ACC112 (cell line): ENCODE measurements around the gene MTCH1.

Experiments
- H2AFZ ChIP-seq: fragments of 200-600 bp; sonication (generic); one replicate; pipeline ENCODE4 v1.6.0; 2017; ENCODE audit warnings: antibody characterized with exemption, low read length; ENCODE audit not compliant: unreplicated experiment
- H3K27ac ChIP-seq: fragments of 200-600 bp; sonication (generic); 2 replicates; pipeline ENCODE4 v1.5.1; 2014; ENCODE audit warnings: low read depth, mild to moderate bottlenecking, antibody characterized with exemption, low read length, moderate library complexity
- H3K27me3 ChIP-seq: fragments of 200-600 bp; sonication (generic); 2 replicates; pipeline ENCODE4 v1.6.1; 2014; ENCODE audit warnings: mild to moderate bottlenecking, antibody characterized with exemption, low read length, moderate library complexity, mixed read lengths; ENCODE audit not compliant: insufficient read depth
- H3K36me3 ChIP-seq: fragments of 200-600 bp; sonication (generic); 2 replicates; pipeline ENCODE4 v1.6.1; 2016; ENCODE audit warnings: mild to moderate bottlenecking, antibody characterized with exemption, low read length, moderate library complexity, mixed read lengths; ENCODE audit not compliant: insufficient read depth
- H3K4me1 ChIP-seq: fragments of 200-600 bp; sonication (generic); one replicate; pipeline ENCODE4 v1.6.1; 2016; ENCODE audit warnings: low read length, mixed read lengths; ENCODE audit not compliant: insufficient read depth, unreplicated experiment, control insufficient read depth
- H3K4me3 ChIP-seq: fragments of 200-600 bp; sonication (generic); 2 replicates; pipeline ENCODE4 v1.5.1; 2014; ENCODE audit warnings: mild to moderate bottlenecking, low read depth, low read length
- H3K79me2 ChIP-seq: fragments of 200-600 bp; sonication (generic); one replicate; pipeline ENCODE4 v1.6.0; 2016; ENCODE audit warnings: low read length; ENCODE audit not compliant: control insufficient read depth, unreplicated experiment, insufficient read depth

Gene MTCH1

DNA sequence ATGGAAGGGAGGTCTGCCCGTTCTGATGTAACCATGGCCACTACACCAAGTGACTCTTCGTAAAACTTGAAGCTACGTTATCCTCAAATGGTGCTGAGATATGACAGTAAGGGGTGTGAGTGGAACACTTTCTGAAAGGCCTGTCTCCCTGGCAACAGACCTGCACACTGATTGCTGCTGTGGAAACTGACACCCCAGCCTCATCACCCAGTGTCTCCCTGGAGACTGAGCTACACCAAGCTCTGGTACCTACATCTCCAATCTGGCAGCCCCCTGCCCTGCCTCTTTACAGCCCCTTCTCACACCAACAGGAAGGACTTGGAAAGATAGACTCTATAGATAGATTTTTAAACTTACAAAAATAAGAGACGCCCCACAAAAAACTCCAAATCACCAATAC lies 18.2 kb downstream of the MTCH1 start:
- Histone ChIP-seq H2AFZ (no peak overlapping the region), H3K79me2 (no peaks in the 10 kb centered on the region), H3K4me1 (peaks cover 15% of the 10 kb centered on the region), H3K27me3 (no peaks in the 10 kb centered on the region), H3K36me3 (peaks cover 39% of the 10 kb centered on the region), H3K27ac (no peak overlapping the region; the same call in 1 of the 2 replicates), H3K4me3 (no peak overlapping the region)

DNA sequence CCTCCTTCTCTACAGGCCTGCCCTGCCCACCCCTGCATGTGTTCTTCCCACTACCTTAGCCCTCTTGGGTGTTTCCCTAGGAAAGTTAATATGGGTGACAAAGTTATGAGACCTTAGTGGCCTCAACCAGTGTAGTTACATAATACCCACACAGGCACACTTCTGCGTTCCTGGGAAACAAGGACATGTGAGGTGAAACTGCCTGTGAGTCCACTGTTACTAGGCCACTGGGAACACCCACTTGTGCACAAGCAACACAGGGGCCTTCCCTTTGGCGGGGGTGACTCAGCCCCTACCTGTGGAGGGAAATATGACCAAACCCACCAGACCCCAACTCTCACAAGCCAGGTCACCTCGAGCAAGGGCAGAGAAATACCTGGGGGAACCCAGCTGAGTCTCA lies 18.7 kb downstream of the MTCH1 start:
- peaks cover 15% of the 10 kb centered on the region for H3K4me1 ChIP-seq
- peaks cover 34% of the 10 kb centered on the region for H3K36me3 ChIP-seq
- no peaks in the 10 kb centered on the region for H3K27me3 ChIP-seq
- no peak overlapping the region for H2AFZ ChIP-seq
- no peak overlapping the region for H3K4me3 ChIP-seq
- no peak overlapping the region for H3K27ac ChIP-seq
- H3K79me2 ChIP-seq = no peaks in the 10 kb centered on the region

DNA sequence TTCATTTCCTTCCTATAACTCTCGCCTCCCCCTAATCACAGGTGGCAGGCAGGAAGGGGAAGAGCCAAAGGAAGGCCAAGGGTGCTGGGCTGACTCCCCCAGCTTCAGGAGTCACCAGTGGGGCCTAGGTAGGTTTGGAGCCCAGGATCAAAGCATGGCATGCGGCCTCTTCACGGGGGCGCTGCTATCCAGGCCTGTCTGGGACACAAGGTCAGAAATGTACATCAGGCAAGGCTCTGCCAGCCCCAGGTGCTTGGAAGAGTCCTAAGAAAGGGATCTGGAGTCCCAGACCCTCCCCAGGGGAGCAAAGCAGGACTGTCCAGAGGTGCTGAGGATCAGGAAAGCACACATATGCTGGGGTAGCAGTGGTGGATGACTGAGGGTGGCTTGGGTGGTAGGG lies 21.1 kb downstream of the MTCH1 start:
- Histone ChIP-seq H3K27ac (no peak overlapping the region), H3K4me1 (peaks cover 26% of the 10 kb centered on the region)

GRCh38 chr6:36964349-36964748 lies 21.6 kb downstream of the MTCH1 start:
- Histone ChIP-seq H3K4me3 (no peak overlapping the region), H2AFZ (no peak overlapping the region), H3K4me1 (peaks cover 27% of the 10 kb centered on the region), H3K79me2 (no peaks in the 10 kb centered on the region), H3K27ac (no peak overlapping the region), H3K27me3 (no peaks in the 10 kb centered on the region), H3K36me3 (peaks cover 14% of the 10 kb centered on the region)

More for the DNA sequence above, 21.1 kb downstream of the MTCH1 start:
- Histone ChIP-seq H3K4me3 (no peak overlapping the region), H2AFZ (no peak overlapping the region), H3K79me2 (no peaks in the 10 kb centered on the region), H3K27me3 (no peaks in the 10 kb centered on the region), H3K36me3 (peaks cover 14% of the 10 kb centered on the region)

- H3K79me2 ChIP-seq = no peaks in the 10 kb centered on the region
- peaks cover 27% of the 10 kb centered on the region for H3K4me1 ChIP-seq
- no peak overlapping the region for H3K4me3 ChIP-seq
- H3K27ac ChIP-seq = no peak overlapping the region
- no peak overlapping the region for H2AFZ ChIP-seq
- peaks cover 12% of the 10 kb centered on the region for H3K36me3 ChIP-seq
- H3K27me3 ChIP-seq = no peaks in the 10 kb centered on the region
Measured at GRCh38 chr6:36963451-36964290, 22.3 kb downstream of the MTCH1 start.

DNA sequence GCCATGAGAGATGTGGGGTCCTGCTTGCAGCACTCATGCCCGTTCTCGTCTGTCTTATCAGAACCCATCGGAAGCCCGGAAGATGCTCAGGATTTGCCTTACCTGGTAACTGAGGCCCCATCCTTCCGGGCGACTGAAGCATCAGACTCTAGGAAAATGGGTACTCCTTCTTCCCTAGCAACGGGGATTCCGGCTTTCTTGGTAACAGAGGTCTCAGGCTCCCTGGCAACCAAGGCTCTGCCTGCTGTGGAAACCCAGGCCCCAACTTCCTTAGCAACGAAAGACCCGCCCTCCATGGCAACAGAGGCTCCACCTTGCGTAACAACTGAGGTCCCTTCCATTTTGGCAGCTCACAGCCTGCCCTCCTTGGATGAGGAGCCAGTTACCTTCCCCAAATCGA lies 23.1 kb downstream of the MTCH1 start:
- Histone ChIP-seq H3K4me3 (no peak overlapping the region), H3K36me3 (0 out of 2 replicates have a peak, but pooled peaks cover 4% of the 10 kb centered on the region), H3K27ac (no peak overlapping the region), H3K79me2 (no peaks in the 10 kb centered on the region), H3K4me1 (peaks cover 27% of the 10 kb centered on the region), H2AFZ (no peak overlapping the region), H3K27me3 (no peaks in the 10 kb centered on the region)

- Histone ChIP-seq H3K27me3 (no peaks in the 10 kb centered on the region), H3K79me2 (no peaks in the 10 kb centered on the region), H3K4me3 (no peak overlapping the region), H2AFZ (no peak overlapping the region), H3K36me3 (no peaks in the 10 kb centered on the region), H3K4me1 (peaks cover 27% of the 10 kb centered on the region), H3K27ac (no peak overlapping the region)
Measured at GRCh38 chr6:36961441-36962435, 24.3 kb downstream of the MTCH1 start.

DNA sequence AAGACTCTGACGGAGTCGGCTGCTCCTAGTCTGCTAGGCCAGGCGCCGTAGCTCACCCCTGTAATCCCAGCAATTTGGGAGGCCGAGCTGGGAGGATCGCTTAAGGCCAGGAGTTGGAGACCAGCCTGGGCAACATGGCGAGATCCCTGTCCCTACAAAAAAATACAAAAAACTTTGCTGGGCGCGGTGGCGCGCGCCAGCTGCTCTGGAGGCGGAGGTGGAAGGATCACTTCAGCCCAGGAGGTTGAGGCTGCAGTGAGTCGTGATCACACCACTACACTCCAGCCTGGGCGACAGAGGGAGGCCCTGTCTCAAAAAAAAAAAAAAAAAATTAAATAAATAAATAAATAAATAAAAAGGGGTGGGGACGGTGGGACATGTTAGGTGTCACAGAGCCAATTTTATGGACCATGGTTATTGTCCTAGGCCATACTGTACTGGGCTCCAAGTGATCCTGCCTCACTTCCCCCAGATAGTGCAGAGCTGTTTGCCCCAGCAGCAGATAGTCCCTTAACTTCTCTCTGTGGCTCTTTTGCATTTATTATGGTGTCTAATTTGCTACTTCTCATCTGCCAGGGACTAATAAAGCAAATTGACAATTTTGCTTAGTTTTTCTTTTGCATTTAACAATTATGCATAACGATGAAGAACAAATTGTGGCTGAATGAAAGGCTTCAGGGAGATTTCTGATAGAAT lies 26.3 kb downstream of the MTCH1 start:
- Histone ChIP-seq H3K36me3 (no peaks in the 10 kb centered on the region), H3K4me3 (no peak overlapping the region), H3K4me1 (peaks cover 27% of the 10 kb centered on the region), H3K27ac (no peak overlapping the region), H2AFZ (no peak overlapping the region), H3K27me3 (no peaks in the 10 kb centered on the region), H3K79me2 (no peaks in the 10 kb centered on the region)

GRCh38 chr6:36958775-36959554 lies 27.0 kb downstream of the MTCH1 start:
- Histone ChIP-seq H3K36me3 (no peaks in the 10 kb centered on the region), H2AFZ (no peak overlapping the region), H3K27ac (no peak overlapping the region), H3K4me3 (no peak overlapping the region), H3K4me1 (peaks cover 22% of the 10 kb centered on the region), H3K79me2 (no peaks in the 10 kb centered on the region), H3K27me3 (no peaks in the 10 kb centered on the region)
